ENCODE data around the gene SLCO4A1.
A peak's percentile ranks its signal among the peaks of the same experiment; 100 is the strongest.

The SLCO4A1 gene

DNA sequence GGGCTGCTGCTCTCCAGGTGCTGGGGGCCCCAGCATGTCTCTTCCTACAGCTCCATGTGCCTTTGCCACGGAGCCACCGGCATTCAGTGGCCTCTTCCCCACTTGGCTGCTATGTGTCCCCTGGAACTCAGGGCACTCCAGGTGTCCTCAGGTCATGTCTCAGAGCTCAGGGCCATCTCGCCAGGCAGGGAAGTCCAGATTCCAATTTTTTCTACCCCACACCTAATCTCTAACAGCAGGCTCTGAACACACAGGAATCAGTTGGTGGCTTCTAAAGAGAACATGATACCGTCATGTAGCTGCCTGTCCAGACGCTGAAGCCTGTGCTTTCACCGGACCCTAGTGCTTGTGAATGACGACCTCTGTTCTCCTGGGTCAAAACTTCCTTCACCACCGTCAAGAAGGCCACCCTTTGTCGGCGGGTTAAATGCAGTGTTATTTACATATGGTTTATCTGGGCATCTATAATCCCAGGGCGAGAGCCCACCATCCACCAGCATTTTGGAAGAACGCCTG lies 4.2 kb upstream of the SLCO4A1 start:
- DNase-seq, result no peak

DNA sequence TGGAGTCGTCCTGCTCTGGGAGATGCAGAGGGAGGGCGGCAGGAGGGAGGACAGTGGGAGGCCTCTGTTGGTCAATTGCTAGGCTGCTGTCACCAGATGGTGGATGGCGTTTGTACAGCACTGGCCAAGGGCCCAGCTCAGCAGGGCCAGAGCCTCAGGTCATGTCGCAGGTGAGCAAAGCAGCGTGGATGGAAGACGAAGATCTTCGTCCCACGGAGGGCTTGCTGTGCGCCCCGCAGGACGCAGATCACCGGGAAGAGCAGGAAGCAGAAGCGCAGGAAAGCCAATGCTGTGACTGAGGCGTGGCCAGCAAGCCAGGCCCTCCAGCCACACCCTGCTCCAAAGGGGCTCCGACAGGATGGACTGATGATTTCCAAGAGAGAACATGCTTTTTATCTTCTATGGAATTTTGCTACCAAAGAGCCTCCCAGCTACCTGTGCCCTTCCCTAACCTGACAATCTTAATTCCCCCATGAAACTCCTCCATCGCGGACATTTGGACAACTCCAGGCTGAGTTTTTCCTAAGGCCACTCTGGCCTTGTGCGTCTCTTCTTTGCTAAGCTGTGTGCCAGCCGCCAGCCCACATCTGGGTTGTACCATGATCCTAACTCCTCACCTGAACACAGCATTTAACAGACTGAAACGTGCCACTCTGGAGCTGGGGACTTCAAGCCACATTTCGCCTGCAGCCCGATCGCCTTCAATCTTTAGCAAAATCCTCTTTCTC lies 3.5 kb upstream of the SLCO4A1 start:
- no peak for DNase-seq

DNA sequence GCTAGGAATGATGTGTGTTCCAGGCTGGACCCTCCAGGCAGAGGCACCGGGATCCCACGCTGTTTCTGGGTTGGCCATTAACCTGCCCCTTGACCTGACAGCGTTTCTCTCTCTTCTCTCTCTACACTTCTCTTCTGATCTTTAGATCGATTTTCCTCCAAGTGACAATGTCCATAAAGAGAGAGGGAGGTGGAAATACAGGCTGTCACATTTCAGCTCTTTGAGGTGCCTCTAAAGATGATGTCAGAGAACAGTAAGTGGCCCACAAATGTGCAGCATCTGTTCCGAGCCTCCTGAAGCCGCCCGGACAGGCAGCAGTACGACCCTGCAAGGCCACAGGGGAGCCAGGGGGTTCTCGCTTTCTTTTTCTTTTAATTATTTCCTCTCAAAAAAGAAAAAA lies 2.5 kb upstream of the SLCO4A1 start:
- DNase-seq, result no peak

DNA sequence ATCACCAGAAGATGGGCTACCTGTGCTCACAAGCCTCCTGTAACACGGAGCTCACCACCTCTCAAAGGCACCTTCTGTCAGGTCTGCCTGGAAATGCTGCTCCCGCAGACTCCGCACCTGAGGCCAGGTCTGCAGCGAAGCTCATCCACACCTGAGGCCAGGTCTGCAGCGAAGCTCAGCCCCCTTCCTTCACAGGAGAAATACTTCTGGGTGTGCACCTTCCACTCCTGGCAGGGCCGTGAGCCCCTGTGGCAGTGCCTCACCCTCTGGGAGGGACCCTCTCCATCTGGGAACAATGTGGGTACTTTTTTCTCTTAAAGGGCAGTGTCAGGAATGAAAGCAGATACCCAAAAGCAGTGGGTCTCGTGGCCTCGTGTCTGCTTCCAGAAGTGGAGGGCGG lies 1.4 kb upstream of the SLCO4A1 start:
- DNase-seq, result no peak

DNA sequence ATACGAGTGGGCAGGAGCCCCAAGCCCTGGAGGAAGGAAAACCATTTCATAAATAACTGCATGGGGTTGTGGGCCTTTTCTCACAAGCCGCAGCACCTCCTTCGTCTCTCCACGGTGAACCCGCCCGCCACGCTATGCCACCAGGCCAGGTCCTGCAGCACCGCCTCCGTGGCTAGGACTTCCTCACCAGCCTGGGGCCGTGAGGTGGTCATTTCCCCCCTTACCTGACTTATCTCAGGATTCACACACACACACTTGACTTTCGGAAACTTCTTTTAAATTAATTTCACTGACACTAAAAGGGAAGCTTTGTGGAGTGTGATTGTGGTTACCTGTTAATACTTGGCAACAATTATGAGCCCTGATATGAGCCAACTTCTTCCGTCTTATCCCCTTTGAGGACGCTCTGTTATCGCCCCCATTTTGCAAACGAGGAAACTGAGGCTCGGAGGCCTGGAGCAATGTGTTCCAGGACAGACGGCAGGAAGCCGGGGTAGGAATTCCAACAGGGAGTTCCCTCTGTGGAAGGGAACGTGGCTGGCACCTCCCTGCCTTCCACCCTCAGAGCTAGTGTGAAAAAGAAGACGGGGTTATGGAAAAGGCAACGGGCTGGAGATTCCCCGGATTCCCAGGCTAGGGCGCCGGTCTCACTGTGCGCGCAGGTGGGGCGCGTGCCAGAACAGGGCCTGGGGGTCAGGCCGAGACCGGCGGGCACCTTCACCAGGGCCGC lies 817 bp upstream of the SLCO4A1 start:
- DNase-seq, result peak; percentile 68

DNA sequence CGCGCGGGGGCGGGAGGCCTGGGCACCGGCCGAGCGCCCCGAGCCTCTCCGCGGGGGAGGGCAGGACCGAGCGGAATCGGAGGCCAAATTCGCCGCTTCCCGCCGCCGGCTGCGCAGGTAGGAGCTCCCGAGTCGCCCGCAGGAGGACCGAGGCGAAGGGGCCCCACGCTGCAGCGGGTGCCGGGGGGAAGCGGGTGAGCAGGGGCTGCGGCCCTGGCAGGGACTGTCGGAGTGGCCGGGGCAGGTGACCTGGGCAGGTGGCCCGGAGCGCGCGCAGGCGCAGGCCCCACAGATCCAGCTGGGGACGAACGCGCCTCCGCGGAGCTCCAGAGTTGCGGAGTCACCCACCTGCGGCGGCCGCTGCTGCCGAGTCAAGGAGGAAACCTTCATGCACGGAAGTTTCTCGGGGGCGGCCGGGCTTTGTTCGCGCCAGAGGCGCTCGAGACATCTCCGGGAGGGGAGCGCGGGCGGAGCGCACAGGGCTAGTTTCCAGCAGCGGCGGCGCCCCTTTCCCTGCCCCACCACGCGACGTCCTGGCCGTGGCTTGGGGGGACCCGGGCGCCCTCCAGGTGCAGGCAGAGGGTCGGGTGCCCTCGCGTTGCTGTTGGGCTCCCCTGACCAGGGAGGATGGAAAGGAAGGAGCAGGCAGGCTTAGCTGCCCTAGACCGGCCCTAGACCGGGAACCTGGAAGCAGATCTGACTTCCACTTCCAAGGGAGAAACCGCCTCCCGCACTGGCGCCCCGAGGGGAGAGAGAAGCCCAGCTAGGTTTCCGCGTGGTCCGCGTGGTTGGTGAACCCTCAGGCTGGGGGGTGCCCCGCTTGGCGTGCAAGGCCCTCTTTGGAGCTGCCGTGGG lies 590 bp downstream of the SLCO4A1 start:
- DNase-seq, result peak; percentile 67

DNA sequence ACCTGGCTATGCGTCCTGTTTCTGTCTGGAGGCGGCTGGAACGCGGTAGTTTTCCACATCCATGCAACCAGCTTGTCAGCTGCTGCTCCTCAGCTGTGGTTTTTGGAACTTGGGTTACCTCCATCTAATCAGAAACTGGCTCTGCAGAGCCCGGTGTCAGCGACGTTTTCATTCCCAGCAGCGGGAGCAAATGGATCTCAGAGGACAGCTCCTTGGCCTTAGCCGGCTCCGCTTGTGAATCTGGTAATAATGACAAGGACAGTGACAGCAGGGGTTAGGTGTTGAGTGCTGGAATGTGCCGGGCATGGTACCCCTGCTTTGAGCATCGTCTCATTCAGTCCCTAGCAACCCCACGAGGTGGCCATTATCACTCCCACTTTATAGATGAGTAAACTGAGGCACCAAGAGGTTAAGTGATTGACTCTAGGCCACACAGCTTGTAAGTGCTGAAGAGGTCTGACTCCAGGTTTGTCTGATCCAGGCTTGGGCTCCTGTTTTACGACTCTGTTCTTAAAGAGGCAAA lies 1.3 kb downstream of the SLCO4A1 start:
- DNase-seq, result no peak

DNA sequence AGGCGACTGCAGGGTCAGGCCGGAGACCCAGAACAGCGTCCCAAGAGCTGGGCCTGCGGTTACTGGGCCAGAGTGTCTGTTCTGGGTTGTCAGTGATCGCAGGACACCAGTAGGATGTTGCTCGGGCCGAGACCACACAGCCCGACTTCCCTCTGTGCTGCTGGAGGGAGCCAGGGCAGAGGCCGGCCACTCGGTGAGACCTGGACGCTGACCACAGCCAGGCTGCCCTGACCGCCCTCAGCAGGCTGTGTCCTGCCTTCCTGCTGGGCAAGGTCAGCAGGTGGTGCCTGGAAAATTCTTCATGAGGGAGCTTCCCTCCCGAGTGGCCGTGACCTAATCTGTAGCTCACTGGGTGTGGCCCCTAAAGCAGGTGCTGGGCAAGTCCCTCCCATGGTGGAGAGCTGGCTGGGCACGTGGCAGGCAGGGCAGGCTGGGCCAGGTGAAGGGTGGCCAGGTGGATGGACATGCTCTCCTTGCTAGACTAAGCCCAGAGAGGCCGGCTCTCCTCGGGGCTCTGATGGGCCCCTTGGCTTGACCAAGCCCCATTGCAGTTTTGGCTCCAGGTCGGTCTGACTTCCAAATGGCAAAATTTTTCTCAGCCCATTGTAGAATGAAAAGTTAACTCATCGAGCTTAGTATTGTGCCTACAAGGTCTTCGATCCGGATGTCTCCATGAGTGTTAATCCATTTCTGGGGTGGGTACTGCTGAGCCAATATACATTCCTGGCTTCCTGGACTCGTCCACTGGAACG lies 1.9 kb downstream of the SLCO4A1 start:
- DNase-seq, result no peak

DNA sequence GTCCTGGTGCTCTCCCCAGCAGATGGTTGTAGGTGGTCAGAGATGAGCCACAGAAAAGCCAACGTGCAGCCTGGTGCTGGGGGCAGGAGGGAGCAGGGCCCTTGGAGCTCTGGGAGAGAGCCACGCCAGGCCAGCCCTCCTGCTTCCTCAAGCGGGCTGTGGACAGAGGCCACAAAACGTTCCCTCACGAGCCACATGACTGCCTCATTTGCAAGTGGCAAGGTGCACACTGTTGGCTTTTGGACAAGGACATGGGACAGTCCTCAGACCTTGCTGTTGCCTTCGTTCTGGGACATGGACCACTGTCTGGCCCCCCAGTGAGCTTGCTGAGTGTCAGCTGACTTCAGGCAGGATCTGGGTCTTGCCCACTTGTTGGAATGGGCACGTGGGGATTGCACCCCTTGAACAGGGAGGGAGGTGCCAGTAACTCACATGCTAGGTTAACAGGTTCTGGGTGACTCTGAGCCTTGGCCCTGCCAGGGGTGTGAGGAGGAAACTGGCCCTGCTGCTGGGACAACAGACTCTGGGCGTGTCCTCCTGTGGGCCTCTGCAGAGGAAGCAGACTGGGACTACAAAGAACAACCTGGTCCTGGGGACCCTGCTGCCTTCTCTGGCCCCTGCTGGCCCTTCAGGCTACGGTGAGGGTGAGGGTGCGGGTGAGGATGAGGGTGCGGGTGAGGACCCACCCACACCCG lies 2.6 kb downstream of the SLCO4A1 start:
- DNase-seq, result peak; percentile 55

DNA sequence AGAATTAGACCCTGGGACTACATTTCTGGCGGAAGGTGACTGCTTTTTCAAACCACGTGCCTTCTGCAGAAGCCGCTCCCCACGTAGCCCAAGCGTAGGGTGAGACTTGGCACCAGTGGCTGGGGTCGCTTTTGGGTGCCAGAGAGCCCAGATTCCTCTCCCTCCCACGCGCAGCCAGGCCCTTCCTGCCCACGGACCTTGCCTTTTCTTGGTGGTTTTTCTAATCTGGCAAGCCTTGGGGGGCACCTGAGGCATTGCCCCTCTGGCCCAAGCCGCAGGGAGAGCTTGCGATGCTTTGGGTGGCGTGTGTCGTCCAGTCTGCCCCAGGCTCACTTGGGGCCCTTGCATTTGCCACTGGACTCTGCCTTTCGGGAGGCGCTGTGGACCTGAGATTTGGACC lies 3.3 kb downstream of the SLCO4A1 start:
- DNase-seq, result no peak

DNA sequence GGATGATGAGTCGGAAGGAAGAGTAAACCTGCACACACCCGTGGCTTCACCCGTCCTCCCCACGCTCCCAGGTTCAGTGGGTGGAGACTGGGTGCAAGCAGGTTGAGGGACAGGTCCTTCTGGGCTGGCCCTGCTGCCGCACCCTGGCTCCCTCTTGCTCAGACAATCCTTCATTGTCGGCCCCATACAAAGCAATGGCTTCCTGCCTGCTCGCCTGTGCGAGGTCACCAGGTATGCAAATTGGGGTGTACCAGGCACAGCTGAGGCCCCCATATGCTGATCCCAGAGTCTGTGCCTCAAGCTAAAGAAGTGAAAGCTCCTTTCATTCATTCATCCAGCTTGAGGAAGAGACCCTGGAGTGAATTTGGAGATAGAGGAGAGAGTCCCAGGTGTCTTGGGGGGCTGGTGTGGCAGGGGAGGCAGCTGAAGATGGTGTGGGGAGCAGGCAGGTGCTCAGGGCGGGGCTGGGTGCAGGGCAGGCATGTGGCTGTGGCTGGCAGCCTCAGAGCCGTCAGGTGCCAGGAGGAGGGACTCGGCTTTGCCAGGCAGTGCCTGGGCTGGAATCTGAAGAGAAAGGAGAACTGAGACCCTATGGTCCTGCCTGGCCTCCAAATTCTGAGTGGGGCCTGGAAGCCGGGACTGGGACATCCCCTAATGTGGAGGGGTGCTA lies 4.7 kb downstream of the SLCO4A1 start:
- DNase-seq, result no peak

DNA sequence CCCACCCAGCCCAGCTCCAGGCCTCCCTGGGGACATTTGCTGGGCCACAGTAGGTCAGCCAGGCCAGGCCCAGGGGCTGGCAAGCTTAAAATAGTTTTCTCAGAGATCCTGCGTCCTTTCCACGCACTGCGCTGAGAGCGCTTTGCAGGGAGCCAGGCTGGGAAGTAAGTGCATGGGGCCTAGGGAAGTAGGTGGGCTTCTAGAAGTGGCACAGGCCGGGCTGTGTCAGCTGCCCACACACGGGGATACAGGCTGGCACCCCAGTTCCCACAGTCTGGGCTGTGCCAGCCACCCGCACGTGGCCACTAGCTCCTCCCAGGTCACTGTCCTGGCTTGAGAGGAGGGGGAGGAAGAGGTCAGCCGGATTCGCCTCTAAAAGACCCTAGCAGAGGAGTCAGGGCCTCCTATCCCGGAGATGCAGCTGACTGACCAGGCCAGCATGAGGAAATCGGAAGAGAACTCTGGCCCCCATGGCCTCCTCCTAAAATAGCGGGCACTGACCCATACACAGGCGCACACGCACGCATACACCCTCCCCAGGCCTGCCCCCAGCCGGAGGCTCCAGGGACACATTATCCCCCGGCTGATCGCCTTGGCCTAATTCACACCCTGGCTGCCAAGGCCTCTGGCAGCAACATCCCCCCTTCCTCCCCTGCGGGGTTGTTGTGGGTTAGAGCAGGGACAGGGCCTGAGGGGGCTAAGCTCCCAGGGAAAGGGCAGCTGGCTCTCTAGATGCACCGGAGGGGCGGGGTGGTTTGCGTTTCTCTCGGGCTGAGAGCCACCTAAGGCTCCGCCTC lies 5.4 kb downstream of the SLCO4A1 start:
- no peak for DNase-seq

DNA sequence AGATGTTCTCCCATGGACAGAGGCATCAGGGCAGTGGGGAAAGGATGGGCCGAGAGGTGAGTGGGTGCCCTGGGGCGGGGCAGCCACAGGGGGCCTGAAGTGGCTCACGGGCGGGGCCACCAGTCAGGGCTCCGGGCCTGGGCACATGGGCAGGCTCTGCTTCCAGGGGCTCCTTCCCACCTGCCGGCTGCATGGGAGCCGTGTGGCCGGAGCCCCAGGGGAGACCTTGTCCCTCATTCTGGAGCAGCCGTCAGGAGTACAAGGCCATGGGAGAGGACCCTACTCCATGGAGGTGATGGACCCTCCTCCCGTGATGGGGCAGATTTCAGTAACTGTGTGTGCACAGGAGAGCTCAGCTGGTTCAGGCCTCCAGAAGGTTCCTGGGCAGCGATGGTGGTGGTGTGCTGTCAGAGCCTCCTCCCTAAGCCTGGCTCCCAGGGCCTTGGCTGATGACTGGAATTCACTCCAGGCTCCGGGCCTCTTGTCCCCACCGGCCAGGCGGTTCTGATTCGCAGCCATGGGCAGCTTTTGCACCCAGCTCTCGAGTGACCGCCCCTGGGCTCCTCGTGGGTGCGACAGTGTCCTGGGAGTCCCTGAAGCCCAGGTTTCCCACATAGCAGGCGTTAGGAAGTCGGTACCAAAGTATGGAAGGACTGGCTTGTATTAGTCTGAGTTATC lies 6.2 kb downstream of the SLCO4A1 start:
- no peak for DNase-seq

DNA sequence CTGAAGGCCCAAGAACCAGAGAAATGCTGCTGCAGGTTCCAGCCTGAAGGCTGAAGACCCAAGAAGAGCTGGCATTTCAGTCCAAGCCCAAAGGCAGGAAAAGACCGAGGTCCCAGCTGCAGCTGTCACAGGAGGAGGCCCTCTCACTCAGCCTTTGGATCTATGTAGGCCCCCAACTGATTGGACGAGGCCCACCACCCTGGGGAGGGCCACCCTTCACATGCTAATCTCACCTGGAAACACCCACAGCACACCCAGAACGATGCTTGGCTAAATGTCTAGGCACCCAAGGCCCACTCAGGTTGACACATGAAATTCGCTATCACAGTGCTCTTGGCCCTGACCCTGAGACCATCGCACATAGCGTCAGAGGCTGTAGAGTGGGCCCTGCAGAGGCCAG lies 6.8 kb downstream of the SLCO4A1 start:
- DNase-seq, result no peak

DNA sequence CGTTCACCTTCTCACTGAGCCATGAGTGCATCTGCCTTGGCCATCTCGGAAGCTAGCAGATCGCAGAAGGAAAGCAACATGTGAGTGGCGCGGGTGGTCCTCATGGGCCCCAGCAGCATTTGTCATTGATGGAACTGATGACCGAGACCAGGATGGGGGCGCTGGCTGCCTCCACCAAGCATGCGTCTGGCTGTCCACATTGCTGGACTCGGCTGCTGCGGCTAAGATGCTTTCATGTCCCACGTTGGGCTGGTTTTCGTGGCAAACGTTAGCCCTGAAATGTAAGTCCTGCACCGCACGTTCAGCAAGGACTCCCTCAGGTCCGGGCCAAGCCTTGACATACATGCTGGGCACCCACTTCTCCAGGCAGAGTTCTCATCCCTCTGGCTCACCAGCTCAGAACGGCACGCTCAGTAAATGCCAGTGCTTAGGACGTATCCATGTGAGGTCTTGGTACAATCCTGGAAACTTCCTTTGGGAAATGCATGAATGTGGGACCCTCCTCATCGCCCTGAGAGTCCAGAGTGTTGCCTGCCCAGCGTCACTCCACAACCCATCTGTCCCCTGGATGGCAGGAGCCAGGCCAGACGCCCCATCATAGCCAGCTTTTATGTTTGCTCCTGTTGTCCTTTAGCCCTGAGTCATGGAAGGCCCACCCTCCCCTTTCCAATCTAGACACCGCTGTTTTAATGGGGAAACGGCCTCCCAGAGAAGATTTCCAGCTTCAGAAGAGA lies 8.4 kb downstream of the SLCO4A1 start:
- no peak for DNase-seq

DNA sequence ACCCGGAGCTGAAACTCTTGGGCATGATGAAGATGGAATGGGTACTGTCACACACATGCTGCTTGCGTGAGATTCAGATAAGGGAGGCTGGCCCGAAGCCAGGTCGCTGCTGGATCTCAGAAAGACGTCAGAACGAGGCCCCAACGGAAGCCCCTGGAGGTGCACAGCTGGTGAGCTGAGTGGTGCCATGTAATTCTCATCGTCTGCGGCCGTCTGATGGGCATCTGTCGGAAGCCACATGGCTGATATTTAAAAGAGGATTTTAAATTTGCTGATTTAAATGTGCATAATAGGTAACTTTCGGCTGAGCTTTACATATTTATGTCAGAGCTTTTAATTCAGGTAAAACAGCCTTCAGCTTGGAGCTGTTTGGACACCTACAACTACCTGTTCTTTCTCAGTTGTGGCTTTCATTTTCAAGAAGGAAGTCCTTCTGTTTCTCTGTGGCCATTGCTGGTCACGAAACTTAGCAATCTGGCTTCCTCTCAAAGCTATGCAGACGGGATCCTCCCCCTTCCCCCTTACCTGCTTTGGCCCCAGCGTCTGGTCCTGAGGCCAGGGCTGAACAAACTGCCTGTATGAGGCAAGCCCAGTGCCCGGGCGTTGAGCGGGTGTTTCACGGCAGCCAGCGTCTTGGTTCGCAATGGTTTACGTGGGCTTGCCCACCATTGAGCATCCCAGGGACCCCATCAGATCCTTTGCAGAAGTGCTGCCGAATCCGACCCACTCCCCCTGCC lies 9.2 kb downstream of the SLCO4A1 start:
- DNase-seq, result peak; percentile 94

DNA sequence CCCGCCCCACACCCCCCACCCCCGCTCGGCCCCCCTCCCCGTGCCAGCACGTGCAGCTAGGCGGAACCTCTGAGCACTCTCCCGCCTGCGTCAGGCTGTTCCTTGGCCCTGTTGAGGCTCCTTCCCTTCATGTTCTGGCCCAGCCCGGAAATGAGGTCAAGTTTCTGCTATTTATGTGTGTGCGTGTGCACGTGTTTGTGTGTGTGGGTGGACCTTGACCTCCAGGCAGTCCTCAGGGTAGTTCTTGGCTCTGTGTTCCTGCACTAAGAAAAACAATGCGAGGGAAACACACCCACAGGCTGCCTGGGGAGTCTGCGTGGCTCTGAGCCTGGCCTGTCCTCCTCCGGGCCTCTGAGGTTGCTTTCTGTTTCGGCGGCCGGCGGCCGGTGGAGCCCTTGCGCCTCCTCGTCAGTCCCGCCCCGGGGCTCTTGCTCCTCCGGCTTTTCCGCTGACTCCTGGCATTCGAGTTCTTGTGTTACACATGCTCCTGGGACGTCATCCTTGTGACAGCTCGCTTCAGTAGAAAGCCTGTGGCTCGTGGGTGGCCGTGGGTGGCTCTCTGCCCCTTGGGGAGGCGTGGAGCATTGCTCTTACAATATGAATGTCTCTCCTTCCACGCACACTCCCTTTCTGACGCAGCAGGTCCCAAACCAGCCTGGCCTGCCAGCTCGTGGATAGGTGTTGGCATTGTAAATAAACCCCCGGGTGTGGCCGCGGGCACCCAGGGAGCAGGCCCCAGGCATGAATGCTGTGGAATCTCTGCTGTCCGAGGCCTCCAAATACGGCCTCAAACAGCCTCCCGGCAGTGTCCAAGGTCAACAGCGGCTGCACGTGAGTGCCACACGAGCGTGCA lies 10.0 kb downstream of the SLCO4A1 start:
- DNase-seq, result peak; percentile 76
